IMR-90 (cell line): Measurements from ENCODE around the gene CT47C1. TPM values are rescaled to one million over a fixed set of nuclear protein-coding genes. Genes with fewer than 3 reads are reported as not detected.

Experiments
- ATAC-seq: fragments of 200-7000 bp; cut with Tn5 transposase; 2 replicates; pipeline ENCODE4 v1.9.1; 2020; ENCODE audit warnings: low read depth, mild to moderate bottlenecking, moderate library complexity
- BruUV-seq: library from RNA; stranded (reverse); fragments of 400-500 nt; replicated peaks from 2 replicates; lab custom pipeline; 2021; lab: Mats Ljungman, UMichigan
- CTCF ChIA-PET: fragments of 300-600 bp; formaldehyde crosslinking; extraction: SDS; loops from one replicate; lab custom pipeline; 2021; ENCODE audit warnings: antibody characterized with exemption; lab: Yijun Ruan, JAX
- POLR2A ChIA-PET: fragments of 300-600 bp; sonication (Branson Sonifier 250); formaldehyde crosslinking; loops from one replicate; lab custom pipeline; 2022; ENCODE audit warnings: antibody characterized with exemption; ENCODE audit not compliant: unreplicated experiment; lab: Charles Lee
- DNase-seq: peaks from one replicate; pipeline ENCODE4 v3.0.0; 2013
- H2AFZ ChIP-seq: replicated peaks from 2 replicates; pipeline ENCODE3; 2013; ENCODE audit warnings: low read length, mild to moderate bottlenecking; ENCODE audit not compliant: poor library complexity
- H2AK5ac ChIP-seq: 2 replicates; pipeline ENCODE4 v1.6.1; 2013; ENCODE audit warnings: low read depth, low read length, inconsistent platforms
- H2AK9ac ChIP-seq: replicated peaks from 2 replicates; pipeline ENCODE3; 2013; ENCODE audit warnings: mild to moderate bottlenecking, low read depth, low read length, moderate library complexity; ENCODE audit not compliant: poor library complexity
- H2BK120ac ChIP-seq: 2 replicates; pipeline ENCODE4 v1.6.1; 2013; ENCODE audit warnings: low read depth, low read length, inconsistent platforms
- H2BK15ac ChIP-seq: 3 replicates; pipeline ENCODE4 v1.6.1; 2013; ENCODE audit warnings: low read depth, low read length, inconsistent platforms
- H2BK20ac ChIP-seq: 2 replicates; pipeline ENCODE4 v1.6.1; 2013; ENCODE audit warnings: low read depth, mild to moderate bottlenecking, inconsistent platforms, low read length, moderate library complexity
- H2BK5ac ChIP-seq: 2 replicates; pipeline ENCODE4 v1.6.1; 2013; ENCODE audit warnings: mild to moderate bottlenecking, low read depth, low read length, inconsistent platforms; ENCODE audit not compliant: poor library complexity, severe bottlenecking
- H3K14ac ChIP-seq: replicated peaks from 2 replicates; pipeline ENCODE4 v1.6.1; 2013; ENCODE audit warnings: low read depth, low read length, inconsistent platforms
- H3K18ac ChIP-seq: 2 replicates; pipeline ENCODE4 v1.6.1; 2013; ENCODE audit warnings: low read depth, low read length, control low read depth
- H3K23ac ChIP-seq: 2 replicates; pipeline ENCODE4 v1.6.1; 2013; ENCODE audit warnings: low read depth, low read length, inconsistent platforms
- H3K27ac ChIP-seq: 2 replicates; pipeline ENCODE4 v1.5.1; 2013; ENCODE audit warnings: mild to moderate bottlenecking, control low read depth, low read length; ENCODE audit not compliant: insufficient read depth
- H3K27me3 ChIP-seq: 2 replicates; pipeline ENCODE4 v1.6.1; 2013; ENCODE audit warnings: low read length; ENCODE audit not compliant: control insufficient read depth, insufficient read depth
- H3K36me3 ChIP-seq: 2 replicates; pipeline ENCODE4 v1.6.1; 2013; ENCODE audit warnings: low read length, mixed read lengths; ENCODE audit not compliant: control insufficient read depth, insufficient read depth
- H3K4ac ChIP-seq: 2 replicates; pipeline ENCODE4 v1.6.1; 2013; ENCODE audit warnings: low read depth, low read length, inconsistent platforms
- H3K4me1 ChIP-seq: 2 replicates; pipeline ENCODE4 v1.6.1; 2013; ENCODE audit warnings: low read length, mixed read lengths; ENCODE audit not compliant: control insufficient read depth, insufficient read depth
- H3K4me2 ChIP-seq: 2 replicates; pipeline ENCODE4 v1.6.1; 2013; ENCODE audit warnings: low read depth, mild to moderate bottlenecking, control low read depth, low read length, moderate library complexity
- H3K4me3 ChIP-seq: 2 replicates; pipeline ENCODE4 v1.5.1; 2013; ENCODE audit warnings: low read depth, mild to moderate bottlenecking, control low read depth, low read length, moderate library complexity; ENCODE audit not compliant: insufficient read depth
- H3K56ac ChIP-seq: 2 replicates; pipeline ENCODE4 v1.6.1; 2013; ENCODE audit warnings: low read length, inconsistent platforms; ENCODE audit not compliant: insufficient read depth; ENCODE audit errors: extremely low read depth
- H3K79me1 ChIP-seq, 2 experiments: 2 replicates each; pipeline ENCODE4 v1.6.1; 2013; ENCODE audit warnings: low read length in 2 of 2, inconsistent platforms in 1 of 2, low read depth in 1 of 2
- H3K9ac ChIP-seq: 2 replicates; pipeline ENCODE4 v1.6.1; 2013; ENCODE audit warnings: low read depth, low read length, control low read depth
- H3K9me1 ChIP-seq: 2 replicates; pipeline ENCODE4 v1.6.1; 2013; ENCODE audit warnings: low read length, inconsistent platforms; ENCODE audit not compliant: insufficient read depth
- H3K9me3 ChIP-seq: 2 replicates; pipeline ENCODE4 v1.6.1; 2013; ENCODE audit warnings: low read length; ENCODE audit not compliant: control insufficient read depth, insufficient read depth
- H4K20me1 ChIP-seq: 2 replicates; pipeline ENCODE4 v1.6.1; 2013; ENCODE audit warnings: low read length, inconsistent platforms; ENCODE audit not compliant: insufficient read depth
- H4K5ac ChIP-seq: 2 replicates; pipeline ENCODE4 v1.6.1; 2013; ENCODE audit warnings: mild to moderate bottlenecking, low read depth, low read length, control low read depth
- H4K8ac ChIP-seq, 2 experiments: 2 replicates each; pipeline ENCODE4 v1.6.1; 2013; ENCODE audit warnings: low read depth in 2 of 2, low read length in 2 of 2, control low read depth in 1 of 2, inconsistent platforms in 1 of 2
- H4K91ac ChIP-seq: 2 replicates; pipeline ENCODE4 v1.6.1; 2013; ENCODE audit warnings: low read depth, low read length, inconsistent platforms; ENCODE audit not compliant: insufficient read depth
- MAFK ChIP-seq: IDR thresholded peaks from 2 replicates; pipeline ENCODE4 v1.6.1; 2012; ENCODE audit warnings: low read depth, low read length, improper control_type of control experiment
- MAZ ChIP-seq: IDR thresholded peaks from 2 replicates; pipeline ENCODE4 v1.6.1; 2012; ENCODE audit warnings: low read depth, mild to moderate bottlenecking, low read length, improper control_type of control experiment, moderate library complexity, borderline replicate concordance
- RAD21 ChIP-seq: IDR thresholded peaks from 2 replicates; pipeline ENCODE4 v1.6.1; 2012; ENCODE audit warnings: low read length, improper control_type of control experiment
- WGBS, 2 experiments: methylation state at CpG; one replicate each; pipeline versions ENCODE4 v1.1.5 to v1.1.7; 2013; ENCODE audit warnings: missing lambda C conversion rate in 2 of 2; ENCODE audit not compliant: insufficient read length in 1 of 2; ENCODE audit errors: extremely low coverage in 2 of 2; 5-methylcytosine and 5-hydroxymethylcytosine counted together
- dilution Hi-C: fragments of 300-500 bp; cut with HindIII; formaldehyde crosslinking; loops from one replicate; pipeline ENCODE4 v1.14.3; 2018; ENCODE audit warnings: low sequenced_read_pairs; ENCODE audit not compliant: unreplicated experiment
- in situ Hi-C: fragments of 300-500 bp; cut with MboI; formaldehyde crosslinking; loops from 3 replicates; pipeline ENCODE4 v1.14.3; 2019; ENCODE audit warnings: low sequenced_read_pairs, inconsistent platforms, mixed read lengths
- intact Hi-C: fragments of 100-400 bp; cut with micrococcal nuclease; formaldehyde crosslinking; loops from 2 replicates; pipeline ENCODE4 v1.10.0; 2022
- polyA plus RNA-seq, 3 experiments: library from polyadenylated mRNA; depleted of rRNA; stranded (reverse); fragments of >200 nt; gene quantifications; 2 replicates each; pipeline ENCODE4 v1.2.3, GENCODE V29; 2012; ENCODE audit warnings: low replicate concordance in 1 of 3
- total RNA-seq: library from RNA; depleted of rRNA; stranded (reverse); fragments of >200 nt; gene quantifications from 2 replicates; pipeline ENCODE4 v1.2.3, GENCODE V29; 2012
- TF ChIP-seq, protein P1 (sequence below): fragments of 150-350 bp; IDR thresholded peaks from 2 replicates; pipeline ENCODE4 v1.6.1; 2017; ENCODE audit warnings: mild to moderate bottlenecking, antibody characterized with exemption, low read length, low read depth

The CT47C1 gene
- total and polyA plus RNA-seq, 2 of the 4 experiments (the other 2 are of a cell fraction), result not detected

DNA sequence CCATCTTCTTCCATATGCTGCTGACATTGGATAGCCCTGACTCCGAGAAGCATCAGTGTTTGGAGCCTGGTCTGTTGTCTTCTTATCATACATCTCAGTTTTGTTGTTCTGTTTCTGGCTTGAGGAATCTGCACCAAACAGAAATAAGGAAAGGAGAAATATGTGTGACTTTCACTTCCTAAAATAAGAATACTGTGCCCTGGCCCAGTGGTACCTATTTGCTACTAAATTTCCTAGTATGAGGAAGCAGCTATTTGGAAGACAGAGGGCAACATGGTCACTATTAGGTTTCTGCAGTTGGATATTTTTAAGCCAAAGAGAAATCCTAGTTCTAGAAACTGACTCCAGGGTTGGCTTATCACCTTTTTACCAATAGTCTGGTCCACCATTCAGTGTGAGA is 16.8 kb downstream of the CT47C1 start:
- ATAC-seq, result no peak
- TF ChIP-seq RAD21 (no peak), MAFK (no peak), MAZ (no peak)
- TF ChIP-seq, protein P1, sequence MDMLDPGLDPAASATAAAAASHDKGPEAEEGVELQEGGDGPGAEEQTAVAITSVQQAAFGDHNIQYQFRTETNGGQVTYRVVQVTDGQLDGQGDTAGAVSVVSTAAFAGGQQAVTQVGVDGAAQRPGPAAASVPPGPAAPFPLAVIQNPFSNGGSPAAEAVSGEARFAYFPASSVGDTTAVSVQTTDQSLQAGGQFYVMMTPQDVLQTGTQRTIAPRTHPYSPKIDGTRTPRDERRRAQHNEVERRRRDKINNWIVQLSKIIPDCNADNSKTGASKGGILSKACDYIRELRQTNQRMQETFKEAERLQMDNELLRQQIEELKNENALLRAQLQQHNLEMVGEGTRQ, result no peak
- no peak overlapping the region for H3K23ac ChIP-seq
- no peaks in the 10 kb centered on the region for H3K36me3 ChIP-seq
- intact Hi-C loops, result no loop called here
- H3K9ac ChIP-seq, result no peak overlapping the region
- dilution Hi-C loops, result no loop called here
- no peak overlapping the region for H2AK9ac ChIP-seq
- H2BK15ac ChIP-seq, result no peak overlapping the region
- H4K20me1 ChIP-seq, result no peaks in the 10 kb centered on the region
- no peak overlapping the region for H4K5ac ChIP-seq
- no peak overlapping the region for H4K91ac ChIP-seq
- no peak overlapping the region for H3K14ac ChIP-seq
- no peak overlapping the region for H4K8ac ChIP-seq
- no peak overlapping the region for H3K18ac ChIP-seq
- H3K4me3 ChIP-seq, result no peak overlapping the region
- H3K4ac ChIP-seq, result no peak overlapping the region
- no peaks in the 10 kb centered on the region for H3K9me1 ChIP-seq
- in situ Hi-C loops, result no loop called here
- H3K4me2 ChIP-seq, result no peak overlapping the region
- H2BK20ac ChIP-seq, result no peak overlapping the region
- peaks cover 12% of the 10 kb centered on the region for H3K27me3 ChIP-seq
- H3K27ac ChIP-seq, result no peak overlapping the region
- no peak overlapping the region for H2AK5ac ChIP-seq
- no TSS peak for BruUV-seq
- CTCF ChIA-PET, result no interaction called here
- no peak overlapping the region for H2BK120ac ChIP-seq
- no peak for DNase-seq
- H3K56ac ChIP-seq, result no peak overlapping the region
- no peaks in the 10 kb centered on the region for H3K79me1 ChIP-seq
- H3K4me1 ChIP-seq, result no peaks in the 10 kb centered on the region
- POLR2A ChIA-PET, result no interaction called here
- WGBS, 2 experiments, result no CpG with 5 or more reads among the region's 1 CpG
- no peaks in the 10 kb centered on the region for H3K9me3 ChIP-seq
- no peak overlapping the region for H2BK5ac ChIP-seq
- no peak overlapping the region for H2AFZ ChIP-seq
